Liver (tissue), 3 donors: ENCODE measurements around the gene SETBP1.
A peak's percentile ranks its signal among the peaks of the same experiment; 100 is the strongest.

Experiments
- CTCF ChIP-seq: fragments of 150-350 bp; IDR thresholded peaks from 2 replicates; pipeline ENCODE4 v1.5.1; 2017; ENCODE audit warnings: improper control_type of control experiment, low read depth, low read length; ENCODE audit not compliant: missing input control
- JUND ChIP-seq, 2 donors: IDR thresholded peaks; 2 replicates each; pipeline ENCODE4 v1.6.1; 2016; ENCODE audit warnings: antibody characterized with exemption in 2 of 2
- MAX ChIP-seq: IDR thresholded peaks from 2 replicates; pipeline ENCODE4 v1.6.1; 2016; ENCODE audit warnings: antibody characterized with exemption
- REST ChIP-seq: IDR thresholded peaks from 2 replicates; pipeline ENCODE4 v1.6.1; 2016; ENCODE audit warnings: antibody characterized with exemption, mild to moderate bottlenecking
- TAF1 ChIP-seq: conservative IDR thresholded peaks from 2 replicates; pipeline ENCODE4 v1.6.1; 2016; ENCODE audit warnings: antibody characterized with exemption, mild to moderate bottlenecking
- YY1 ChIP-seq: IDR thresholded peaks from 2 replicates; pipeline ENCODE4 v1.6.1; 2016; ENCODE audit warnings: antibody characterized with exemption, mild to moderate bottlenecking
- TF ChIP-seq, protein P1 (sequence below): IDR thresholded peaks from 2 replicates; pipeline ENCODE4 v1.6.1; 2016; ENCODE audit warnings: antibody characterized with exemption
- donor health status: healthy.
- donor health status: healthy.

- TF ChIP-seq CTCF (peak; percentile 22), TAF1 (no peak), JUND (IDR thresholded peaks at IDR 0.05) (peak in 1 of 2 donors; percentile 49), REST (peak; percentile 14), YY1 (peak; percentile 44), MAX (peak; percentile 55)
- TF ChIP-seq, protein P1, sequence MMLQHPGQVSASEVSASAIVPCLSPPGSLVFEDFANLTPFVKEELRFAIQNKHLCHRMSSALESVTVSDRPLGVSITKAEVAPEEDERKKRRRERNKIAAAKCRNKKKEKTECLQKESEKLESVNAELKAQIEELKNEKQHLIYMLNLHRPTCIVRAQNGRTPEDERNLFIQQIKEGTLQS = no peak
Measured at GRCh38 chr18:44835703-44836102, 155.0 kb downstream of the SETBP1 start.
